HG02571 (cell line): ENCODE results near the gene FMNL1.

Source experiments
- ATAC-seq: cut with Tn5 transposase; IDR thresholded peaks from one replicate; pipeline ENCODE4 v1.9.1; 2021; ENCODE audit warnings: mild to moderate bottlenecking, moderate library complexity; ENCODE audit not compliant: unreplicated experiment

Gene FMNL1

GRCh38 chr17:45222996-45223538 is 1.4 kb downstream of the FMNL1 start:
- no peak for ATAC-seq

- no peak for ATAC-seq
These were observed 2.1 kb downstream of the FMNL1 start for GRCh38 chr17:45223539-45224528.

- no peak for ATAC-seq
These were observed 3.0 kb downstream of the FMNL1 start for GRCh38 chr17:45224671-45225050.

GRCh38 chr17:45225051-45225700 is 3.5 kb downstream of the FMNL1 start:
- ATAC-seq: no peak

GRCh38 chr17:45225964-45226530 is 4.4 kb downstream of the FMNL1 start:
- ATAC-seq: no peak

GRCh38 chr17:45226576-45226975 is 4.9 kb downstream of the FMNL1 start:
- no peak for ATAC-seq

GRCh38 chr17:45227101-45227925 is 5.6 kb downstream of the FMNL1 start:
- peak; percentile 28 for ATAC-seq

- no peak for ATAC-seq
These were observed 6.5 kb downstream of the FMNL1 start for GRCh38 chr17:45227926-45228762.

- ATAC-seq: peak; percentile 30
These were observed 7.3 kb downstream of the FMNL1 start for GRCh38 chr17:45228763-45229539.

- ATAC-seq: no peak
These were observed 8.2 kb downstream of the FMNL1 start for GRCh38 chr17:45229681-45230409.

- no peak for ATAC-seq
These were observed 8.7 kb downstream of the FMNL1 start for GRCh38 chr17:45230410-45230786.

GRCh38 chr17:45230787-45231480 is 9.2 kb downstream of the FMNL1 start:
- ATAC-seq: no peak

GRCh38 chr17:45231481-45232116 is 9.9 kb downstream of the FMNL1 start:
- ATAC-seq: no peak

GRCh38 chr17:45232514-45233422 is 11.1 kb downstream of the FMNL1 start:
- ATAC-seq: no peak

GRCh38 chr17:45233423-45233924 is 11.8 kb downstream of the FMNL1 start:
- no peak for ATAC-seq
